ENCODE data around the gene FANCC. TPM values are rescaled to one million over a fixed set of nuclear protein-coding genes. Genes with fewer than 3 reads are reported as not detected.

Gene FANCC
- total and polyA plus RNA-seq, 2 of the 13 experiments (the other 11 are each of a cell fraction or from before 2014, with no cell fraction given): 7.4 to 8.6 TPM

DNA sequence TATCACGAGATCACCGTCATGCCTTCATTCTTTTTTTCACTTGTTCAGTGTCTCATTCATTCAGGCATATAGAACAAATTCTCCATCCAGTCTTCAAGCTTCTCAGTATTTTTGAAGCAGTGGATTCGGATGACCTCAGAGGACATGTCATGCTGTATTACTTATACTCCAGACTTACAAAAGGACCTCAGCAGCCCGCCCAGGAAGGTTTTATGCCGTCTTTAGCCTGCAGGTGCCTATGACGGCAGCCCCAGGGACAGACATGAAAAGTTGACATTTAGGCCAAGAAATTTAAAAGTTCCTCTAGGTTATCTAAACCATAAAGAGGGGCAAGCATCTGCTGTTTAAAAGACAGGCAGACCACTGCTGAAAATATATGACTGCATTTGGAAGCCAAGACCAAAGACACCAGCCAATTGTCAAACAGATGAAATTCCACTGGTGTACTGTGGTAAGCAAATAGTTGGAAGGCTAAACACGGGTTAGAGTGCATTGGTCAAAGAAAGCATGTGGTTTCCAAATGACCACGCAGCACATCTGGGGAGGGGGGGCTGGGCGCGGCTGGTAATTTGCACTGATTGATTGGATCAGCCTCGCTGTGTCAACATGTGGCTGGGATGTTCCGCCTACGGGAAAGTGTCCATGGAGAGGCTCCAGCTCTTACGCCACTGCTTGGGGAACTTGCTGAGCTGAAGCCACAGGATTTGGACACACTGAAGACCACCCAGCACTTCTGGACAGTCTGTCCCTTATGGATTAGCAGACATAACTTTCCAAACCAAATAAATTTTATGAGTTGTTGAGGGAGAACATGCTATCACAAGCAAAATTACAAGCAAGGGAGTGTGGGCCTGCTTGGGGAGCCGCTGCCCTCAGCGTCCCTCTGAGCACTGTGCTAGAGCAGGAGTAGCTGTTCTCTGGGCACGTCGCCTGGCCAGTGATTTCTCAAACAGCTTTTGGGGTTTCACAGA is 173.6 kb downstream of the FANCC start (continued):
- TF ChIP-seq, protein P1, sequence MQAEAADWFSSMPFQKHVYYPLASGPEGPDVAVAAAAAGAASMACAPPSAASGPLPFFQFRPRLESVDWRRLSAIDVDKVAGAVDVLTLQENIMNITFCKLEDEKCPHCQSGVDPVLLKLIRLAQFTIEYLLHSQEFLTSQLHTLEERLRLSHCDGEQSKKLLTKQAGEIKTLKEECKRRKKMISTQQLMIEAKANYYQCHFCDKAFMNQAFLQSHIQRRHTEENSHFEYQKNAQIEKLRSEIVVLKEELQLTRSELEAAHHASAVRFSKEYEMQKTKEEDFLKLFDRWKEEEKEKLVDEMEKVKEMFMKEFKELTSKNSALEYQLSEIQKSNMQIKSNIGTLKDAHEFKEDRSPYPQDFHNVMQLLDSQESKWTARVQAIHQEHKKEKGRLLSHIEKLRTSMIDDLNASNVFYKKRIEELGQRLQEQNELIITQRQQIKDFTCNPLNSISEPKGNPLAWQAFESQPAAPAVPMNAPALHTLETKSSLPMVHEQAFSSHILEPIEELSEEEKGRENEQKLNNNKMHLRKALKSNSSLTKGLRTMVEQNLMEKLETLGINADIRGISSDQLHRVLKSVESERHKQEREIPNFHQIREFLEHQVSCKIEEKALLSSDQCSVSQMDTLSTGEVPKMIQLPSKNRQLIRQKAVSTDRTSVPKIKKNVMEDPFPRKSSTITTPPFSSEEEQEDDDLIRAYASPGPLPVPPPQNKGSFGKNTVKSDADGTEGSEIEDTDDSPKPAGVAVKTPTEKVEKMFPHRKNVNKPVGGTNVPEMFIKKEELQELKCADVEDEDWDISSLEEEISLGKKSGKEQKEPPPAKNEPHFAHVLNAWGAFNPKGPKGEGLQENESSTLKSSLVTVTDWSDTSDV (CRISPR knock-in tag; IDR thresholded peaks at IDR 0.05): no peak
- TF ChIP-seq SIX4 (CRISPR knock-in tag; IDR thresholded peaks at IDR 0.05) (no peak), ZMYM4 (CRISPR knock-in tag; IDR thresholded peaks at IDR 0.05) (peak; percentile 96), KLF6 (CRISPR knock-in tag; IDR thresholded peaks at IDR 0.05) (no peak), SRSF9 (IDR thresholded peaks at IDR 0.05; ENCODE audit: borderline replicate concordance, insufficient read depth, low read depth, low read length, poor library complexity, severe bottlenecking) (no peak)
- TF ChIP-seq, protein P2, sequence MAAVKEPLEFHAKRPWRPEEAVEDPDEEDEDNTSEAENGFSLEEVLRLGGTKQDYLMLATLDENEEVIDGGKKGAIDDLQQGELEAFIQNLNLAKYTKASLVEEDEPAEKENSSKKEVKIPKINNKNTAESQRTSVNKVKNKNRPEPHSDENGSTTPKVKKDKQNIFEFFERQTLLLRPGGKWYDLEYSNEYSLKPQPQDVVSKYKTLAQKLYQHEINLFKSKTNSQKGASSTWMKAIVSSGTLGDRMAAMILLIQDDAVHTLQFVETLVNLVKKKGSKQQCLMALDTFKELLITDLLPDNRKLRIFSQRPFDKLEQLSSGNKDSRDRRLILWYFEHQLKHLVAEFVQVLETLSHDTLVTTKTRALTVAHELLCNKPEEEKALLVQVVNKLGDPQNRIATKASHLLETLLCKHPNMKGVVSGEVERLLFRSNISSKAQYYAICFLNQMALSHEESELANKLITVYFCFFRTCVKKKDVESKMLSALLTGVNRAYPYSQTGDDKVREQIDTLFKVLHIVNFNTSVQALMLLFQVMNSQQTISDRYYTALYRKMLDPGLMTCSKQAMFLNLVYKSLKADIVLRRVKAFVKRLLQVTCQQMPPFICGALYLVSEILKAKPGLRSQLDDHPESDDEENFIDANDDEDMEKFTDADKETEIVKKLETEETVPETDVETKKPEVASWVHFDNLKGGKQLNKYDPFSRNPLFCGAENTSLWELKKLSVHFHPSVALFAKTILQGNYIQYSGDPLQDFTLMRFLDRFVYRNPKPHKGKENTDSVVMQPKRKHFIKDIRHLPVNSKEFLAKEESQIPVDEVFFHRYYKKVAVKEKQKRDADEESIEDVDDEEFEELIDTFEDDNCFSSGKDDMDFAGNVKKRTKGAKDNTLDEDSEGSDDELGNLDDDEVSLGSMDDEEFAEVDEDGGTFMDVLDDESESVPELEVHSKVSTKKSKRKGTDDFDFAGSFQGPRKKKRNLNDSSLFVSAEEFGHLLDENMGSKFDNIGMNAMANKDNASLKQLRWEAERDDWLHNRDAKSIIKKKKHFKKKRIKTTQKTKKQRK (IDR thresholded peaks at IDR 0.05; ENCODE audit: low read length): no peak
- TF ChIP-seq, protein P3, sequence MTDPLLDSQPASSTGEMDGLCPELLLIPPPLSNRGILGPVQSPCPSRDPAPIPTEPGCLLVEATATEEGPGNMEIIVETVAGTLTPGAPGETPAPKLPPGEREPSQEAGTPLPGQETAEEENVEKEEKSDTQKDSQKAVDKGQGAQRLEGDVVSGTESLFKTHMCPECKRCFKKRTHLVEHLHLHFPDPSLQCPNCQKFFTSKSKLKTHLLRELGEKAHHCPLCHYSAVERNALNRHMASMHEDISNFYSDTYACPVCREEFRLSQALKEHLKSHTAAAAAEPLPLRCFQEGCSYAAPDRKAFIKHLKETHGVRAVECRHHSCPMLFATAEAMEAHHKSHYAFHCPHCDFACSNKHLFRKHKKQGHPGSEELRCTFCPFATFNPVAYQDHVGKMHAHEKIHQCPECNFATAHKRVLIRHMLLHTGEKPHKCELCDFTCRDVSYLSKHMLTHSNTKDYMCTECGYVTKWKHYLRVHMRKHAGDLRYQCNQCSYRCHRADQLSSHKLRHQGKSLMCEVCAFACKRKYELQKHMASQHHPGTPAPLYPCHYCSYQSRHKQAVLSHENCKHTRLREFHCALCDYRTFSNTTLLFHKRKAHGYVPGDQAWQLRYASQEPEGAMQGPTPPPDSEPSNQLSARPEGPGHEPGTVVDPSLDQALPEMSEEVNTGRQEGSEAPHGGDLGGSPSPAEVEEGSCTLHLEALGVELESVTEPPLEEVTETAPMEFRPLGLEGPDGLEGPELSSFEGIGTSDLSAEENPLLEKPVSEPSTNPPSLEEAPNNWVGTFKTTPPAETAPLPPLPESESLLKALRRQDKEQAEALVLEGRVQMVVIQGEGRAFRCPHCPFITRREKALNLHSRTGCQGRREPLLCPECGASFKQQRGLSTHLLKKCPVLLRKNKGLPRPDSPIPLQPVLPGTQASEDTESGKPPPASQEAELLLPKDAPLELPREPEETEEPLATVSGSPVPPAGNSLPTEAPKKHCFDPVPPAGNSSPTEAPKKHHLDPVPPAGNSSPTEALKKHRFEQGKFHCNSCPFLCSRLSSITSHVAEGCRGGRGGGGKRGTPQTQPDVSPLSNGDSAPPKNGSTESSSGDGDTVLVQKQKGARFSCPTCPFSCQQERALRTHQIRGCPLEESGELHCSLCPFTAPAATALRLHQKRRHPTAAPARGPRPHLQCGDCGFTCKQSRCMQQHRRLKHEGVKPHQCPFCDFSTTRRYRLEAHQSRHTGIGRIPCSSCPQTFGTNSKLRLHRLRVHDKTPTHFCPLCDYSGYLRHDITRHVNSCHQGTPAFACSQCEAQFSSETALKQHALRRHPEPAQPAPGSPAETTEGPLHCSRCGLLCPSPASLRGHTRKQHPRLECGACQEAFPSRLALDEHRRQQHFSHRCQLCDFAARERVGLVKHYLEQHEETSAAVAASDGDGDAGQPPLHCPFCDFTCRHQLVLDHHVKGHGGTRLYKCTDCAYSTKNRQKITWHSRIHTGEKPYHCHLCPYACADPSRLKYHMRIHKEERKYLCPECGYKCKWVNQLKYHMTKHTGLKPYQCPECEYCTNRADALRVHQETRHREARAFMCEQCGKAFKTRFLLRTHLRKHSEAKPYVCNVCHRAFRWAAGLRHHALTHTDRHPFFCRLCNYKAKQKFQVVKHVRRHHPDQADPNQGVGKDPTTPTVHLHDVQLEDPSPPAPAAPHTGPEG (CRISPR knock-in tag; IDR thresholded peaks at IDR 0.05): no peak
- TF ChIP-seq, protein P4, sequence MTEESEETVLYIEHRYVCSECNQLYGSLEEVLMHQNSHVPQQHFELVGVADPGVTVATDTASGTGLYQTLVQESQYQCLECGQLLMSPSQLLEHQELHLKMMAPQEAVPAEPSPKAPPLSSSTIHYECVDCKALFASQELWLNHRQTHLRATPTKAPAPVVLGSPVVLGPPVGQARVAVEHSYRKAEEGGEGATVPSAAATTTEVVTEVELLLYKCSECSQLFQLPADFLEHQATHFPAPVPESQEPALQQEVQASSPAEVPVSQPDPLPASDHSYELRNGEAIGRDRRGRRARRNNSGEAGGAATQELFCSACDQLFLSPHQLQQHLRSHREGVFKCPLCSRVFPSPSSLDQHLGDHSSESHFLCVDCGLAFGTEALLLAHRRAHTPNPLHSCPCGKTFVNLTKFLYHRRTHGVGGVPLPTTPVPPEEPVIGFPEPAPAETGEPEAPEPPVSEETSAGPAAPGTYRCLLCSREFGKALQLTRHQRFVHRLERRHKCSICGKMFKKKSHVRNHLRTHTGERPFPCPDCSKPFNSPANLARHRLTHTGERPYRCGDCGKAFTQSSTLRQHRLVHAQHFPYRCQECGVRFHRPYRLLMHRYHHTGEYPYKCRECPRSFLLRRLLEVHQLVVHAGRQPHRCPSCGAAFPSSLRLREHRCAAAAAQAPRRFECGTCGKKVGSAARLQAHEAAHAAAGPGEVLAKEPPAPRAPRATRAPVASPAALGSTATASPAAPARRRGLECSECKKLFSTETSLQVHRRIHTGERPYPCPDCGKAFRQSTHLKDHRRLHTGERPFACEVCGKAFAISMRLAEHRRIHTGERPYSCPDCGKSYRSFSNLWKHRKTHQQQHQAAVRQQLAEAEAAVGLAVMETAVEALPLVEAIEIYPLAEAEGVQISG (CRISPR knock-in tag; IDR thresholded peaks at IDR 0.05): no peak
- TF ChIP-seq, protein P5, sequence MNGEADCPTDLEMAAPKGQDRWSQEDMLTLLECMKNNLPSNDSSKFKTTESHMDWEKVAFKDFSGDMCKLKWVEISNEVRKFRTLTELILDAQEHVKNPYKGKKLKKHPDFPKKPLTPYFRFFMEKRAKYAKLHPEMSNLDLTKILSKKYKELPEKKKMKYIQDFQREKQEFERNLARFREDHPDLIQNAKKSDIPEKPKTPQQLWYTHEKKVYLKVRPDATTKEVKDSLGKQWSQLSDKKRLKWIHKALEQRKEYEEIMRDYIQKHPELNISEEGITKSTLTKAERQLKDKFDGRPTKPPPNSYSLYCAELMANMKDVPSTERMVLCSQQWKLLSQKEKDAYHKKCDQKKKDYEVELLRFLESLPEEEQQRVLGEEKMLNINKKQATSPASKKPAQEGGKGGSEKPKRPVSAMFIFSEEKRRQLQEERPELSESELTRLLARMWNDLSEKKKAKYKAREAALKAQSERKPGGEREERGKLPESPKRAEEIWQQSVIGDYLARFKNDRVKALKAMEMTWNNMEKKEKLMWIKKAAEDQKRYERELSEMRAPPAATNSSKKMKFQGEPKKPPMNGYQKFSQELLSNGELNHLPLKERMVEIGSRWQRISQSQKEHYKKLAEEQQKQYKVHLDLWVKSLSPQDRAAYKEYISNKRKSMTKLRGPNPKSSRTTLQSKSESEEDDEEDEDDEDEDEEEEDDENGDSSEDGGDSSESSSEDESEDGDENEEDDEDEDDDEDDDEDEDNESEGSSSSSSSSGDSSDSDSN (CRISPR knock-in tag; IDR thresholded peaks at IDR 0.05): no peak
